WTC11 (cell line): ENCODE data around the gene CISH. TPM values are rescaled to one million over a fixed set of nuclear protein-coding genes. Genes with fewer than 3 reads are reported as not detected.

Source experiments
- ATAC-seq: fragments of 200-7000 bp; cut with Tn5 transposase; 2 replicates; pipeline ENCODE4 v1.10.0; 2021; ENCODE audit warnings: mild to moderate bottlenecking, moderate library complexity
- CTCF ChIA-PET: fragments of 300-600 bp; sonication (Branson Sonifier 250); formaldehyde crosslinking; loops from one replicate; lab custom pipeline; 2021; ENCODE audit warnings: antibody characterized with exemption; lab: Charles Lee
- POLR2A ChIA-PET: fragments of 350-600 bp; sonication (Branson Sonifier 250); formaldehyde crosslinking; loops from one replicate; lab custom pipeline; 2021; ENCODE audit warnings: antibody characterized with exemption; lab: Charles Lee
- DNase-seq: peaks from one replicate; pipeline ENCODE4 v3.0.0; 2021; ENCODE audit warnings: low spot score
- H3K27ac Mint-ChIP-seq: 2 replicates; pipeline ENCODE4 v1.8.0; 2021; ENCODE audit warnings: mixed read lengths
- H3K27me3 Mint-ChIP-seq: 2 replicates; pipeline ENCODE4 v1.8.0; 2021; ENCODE audit warnings: low read depth, mild to moderate bottlenecking, moderate library complexity, mixed read lengths
- H3K36me3 Mint-ChIP-seq: 2 replicates; pipeline ENCODE4 v1.8.0; 2021; ENCODE audit warnings: mixed read lengths
- H3K4me1 Mint-ChIP-seq: 2 replicates; pipeline ENCODE4 v1.8.0; 2022; ENCODE audit warnings: mixed read lengths
- H3K4me3 Mint-ChIP-seq: 2 replicates; pipeline ENCODE4 v1.8.0; 2021; ENCODE audit warnings: mild to moderate bottlenecking, moderate library complexity, mixed read lengths
- H3K9me3 Mint-ChIP-seq: 2 replicates; pipeline ENCODE4 v1.8.0; 2021; ENCODE audit warnings: mixed read lengths
- EMX1 ChIP-seq: fragments of 250-450 bp; sonication (Bioruptor Pico); IDR thresholded peaks from 2 replicates; pipeline ENCODE4 v1.8.0; 2021; ENCODE audit warnings: mild to moderate bottlenecking
- ESRRA ChIP-seq: sonication (generic); formaldehyde crosslinking; IDR thresholded peaks from 2 replicates; pipeline ENCODE4 v1.8.1; 2022; ENCODE audit warnings: mild to moderate bottlenecking, missing genetic modification reagents, borderline replicate concordance
- GABPB1 ChIP-seq: sonication (generic); formaldehyde crosslinking; IDR thresholded peaks from 2 replicates; pipeline ENCODE4 v1.8.1; 2023; ENCODE audit warnings: mild to moderate bottlenecking, missing genetic modification reagents
- GRHL2 ChIP-seq: fragments of 250-450 bp; sonication (Bioruptor Pico); IDR thresholded peaks from 2 replicates; pipeline ENCODE4 v1.8.0; 2022; ENCODE audit warnings: mild to moderate bottlenecking, moderate library complexity; ENCODE audit not compliant: insufficient replicate concordance, severe bottlenecking
- HMGA2 ChIP-seq: fragments of 250-450 bp; sonication (Bioruptor Pico); IDR thresholded peaks from 2 replicates; pipeline ENCODE4 v1.4.0; 2021; ENCODE audit warnings: mild to moderate bottlenecking, moderate library complexity
- JAZF1 ChIP-seq: fragments of 250-450 bp; sonication (Bioruptor Pico); IDR thresholded peaks from 2 replicates; pipeline ENCODE4 v1.9.0; 2021; ENCODE audit warnings: moderate library complexity, mild to moderate bottlenecking, inconsistent platforms
- NFYB ChIP-seq: sonication (generic); formaldehyde crosslinking; conservative IDR thresholded peaks from 2 replicates; pipeline ENCODE4 v1.8.0; 2022; ENCODE audit warnings: low read depth, missing genetic modification reagents
- OVOL2 ChIP-seq: fragments of 250-450 bp; sonication (Bioruptor Pico); IDR thresholded peaks from 2 replicates; pipeline ENCODE4 v1.9.0; 2021; ENCODE audit warnings: mild to moderate bottlenecking, borderline replicate concordance
- USF1 ChIP-seq: sonication (generic); formaldehyde crosslinking; IDR thresholded peaks from 2 replicates; pipeline ENCODE4 v1.8.0; 2022; ENCODE audit warnings: mild to moderate bottlenecking, missing genetic modification reagents
- ZBTB43 ChIP-seq: sonication (generic); formaldehyde crosslinking; IDR thresholded peaks from 2 replicates; pipeline ENCODE4 v1.8.1; 2023; ENCODE audit warnings: mild to moderate bottlenecking, missing genetic modification reagents
- ZNF416 ChIP-seq: fragments of 250-450 bp; sonication (Bioruptor Pico); IDR thresholded peaks from 2 replicates; pipeline ENCODE4 v1.9.0; 2021; ENCODE audit warnings: mild to moderate bottlenecking, inconsistent platforms
- total RNA-seq: library from RNA; stranded (reverse); gene quantifications from 3 replicates; pipeline ENCODE4 v1.2.3, GENCODE V29; 2021
- TF ChIP-seq, protein P1 (sequence below): sonication (generic); formaldehyde crosslinking; IDR thresholded peaks from 2 replicates; pipeline ENCODE4 v1.8.0; 2022; ENCODE audit warnings: mild to moderate bottlenecking, missing genetic modification reagents
- TF ChIP-seq, protein P2 (sequence below): sonication (generic); formaldehyde crosslinking; IDR thresholded peaks from 2 replicates; pipeline ENCODE4 v1.8.0; 2023; ENCODE audit warnings: mild to moderate bottlenecking, missing genetic modification reagents

Gene CISH
- total RNA-seq, 1 experiment from 2014 or later, result 2.4 TPM

- DNase-seq (no peak), ATAC-seq (no peak)
- Mint-ChIP-seq H3K36me3 (no peaks in the 10 kb centered on the region), H3K4me3 (peak overlapping the region; percentile 76), H3K9me3 (no peaks in the 10 kb centered on the region), H3K4me1 (peaks cover 14% of the 10 kb centered on the region), H3K27ac (no peak overlapping the region), H3K27me3 (peaks cover 46% of the 10 kb centered on the region)
- ChIA-PET CTCF (interaction anchor here (0.6 to 4.4 kb wide), 6 partner anchors 20 to 275 kb away, joined by 3 to 70 read pairs (median 4); partner anchors contain the start of genes C3orf18 and NPRL2), POLR2A (no interaction called here)
- TF ChIP-seq OVOL2 (no peak), NFYB (no peak), HMGA2 (CRISPR knock-in tag) (no peak), USF1 (no peak), EMX1 (CRISPR knock-in tag) (no peak), GABPB1 (no peak), ZBTB43 (CRISPR knock-in tag) (no peak), ZNF416 (CRISPR knock-in tag) (no peak), GRHL2 (no peak)
- TF ChIP-seq, protein P1, sequence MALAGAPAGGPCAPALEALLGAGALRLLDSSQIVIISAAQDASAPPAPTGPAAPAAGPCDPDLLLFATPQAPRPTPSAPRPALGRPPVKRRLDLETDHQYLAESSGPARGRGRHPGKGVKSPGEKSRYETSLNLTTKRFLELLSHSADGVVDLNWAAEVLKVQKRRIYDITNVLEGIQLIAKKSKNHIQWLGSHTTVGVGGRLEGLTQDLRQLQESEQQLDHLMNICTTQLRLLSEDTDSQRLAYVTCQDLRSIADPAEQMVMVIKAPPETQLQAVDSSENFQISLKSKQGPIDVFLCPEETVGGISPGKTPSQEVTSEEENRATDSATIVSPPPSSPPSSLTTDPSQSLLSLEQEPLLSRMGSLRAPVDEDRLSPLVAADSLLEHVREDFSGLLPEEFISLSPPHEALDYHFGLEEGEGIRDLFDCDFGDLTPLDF, result no peak
Measured at GRCh38 chr3:50610181-50610971, 1.2 kb downstream of the CISH start.

GRCh38 chr3:50609763-50610085, 1.9 kb downstream of the CISH start:
- Mint-ChIP-seq H3K27me3 (peaks cover 42% of the 10 kb centered on the region), H3K27ac (no peak overlapping the region), H3K36me3 (no peaks in the 10 kb centered on the region), H3K4me1 (peaks cover 14% of the 10 kb centered on the region), H3K9me3 (no peaks in the 10 kb centered on the region), H3K4me3 (no peak overlapping the region)
- POLR2A ChIA-PET, result no interaction called here
- CTCF ChIA-PET, result interaction anchor here (0.6 to 4.4 kb wide), 6 partner anchors 19 to 276 kb away, joined by 3 to 70 read pairs (median 4); partner anchors contain the start of genes C3orf18 and NPRL2
- DNase-seq (no peak), ATAC-seq (no peak)
- no peak for TF ChIP-seq ESRRA (CRISPR knock-in tag)

- no peak overlapping the region for H3K4me3 Mint-ChIP-seq
- peaks cover 42% of the 10 kb centered on the region for H3K27me3 Mint-ChIP-seq
- DNase-seq, result no peak
- no peaks in the 10 kb centered on the region for H3K9me3 Mint-ChIP-seq
- ChIA-PET CTCF (interaction anchor here (0.9 to 4.4 kb wide), 5 partner anchors 18 to 276 kb away, joined by 3 to 70 read pairs (median 4); partner anchors contain the start of gene C3orf18), POLR2A (no interaction called here)
- no peak overlapping the region for H3K27ac Mint-ChIP-seq
- H3K4me1 Mint-ChIP-seq, result peaks cover 14% of the 10 kb centered on the region
- no peaks in the 10 kb centered on the region for H3K36me3 Mint-ChIP-seq
- TF ChIP-seq JAZF1 (no peak), GRHL2 (no peak)
- TF ChIP-seq, protein P2, sequence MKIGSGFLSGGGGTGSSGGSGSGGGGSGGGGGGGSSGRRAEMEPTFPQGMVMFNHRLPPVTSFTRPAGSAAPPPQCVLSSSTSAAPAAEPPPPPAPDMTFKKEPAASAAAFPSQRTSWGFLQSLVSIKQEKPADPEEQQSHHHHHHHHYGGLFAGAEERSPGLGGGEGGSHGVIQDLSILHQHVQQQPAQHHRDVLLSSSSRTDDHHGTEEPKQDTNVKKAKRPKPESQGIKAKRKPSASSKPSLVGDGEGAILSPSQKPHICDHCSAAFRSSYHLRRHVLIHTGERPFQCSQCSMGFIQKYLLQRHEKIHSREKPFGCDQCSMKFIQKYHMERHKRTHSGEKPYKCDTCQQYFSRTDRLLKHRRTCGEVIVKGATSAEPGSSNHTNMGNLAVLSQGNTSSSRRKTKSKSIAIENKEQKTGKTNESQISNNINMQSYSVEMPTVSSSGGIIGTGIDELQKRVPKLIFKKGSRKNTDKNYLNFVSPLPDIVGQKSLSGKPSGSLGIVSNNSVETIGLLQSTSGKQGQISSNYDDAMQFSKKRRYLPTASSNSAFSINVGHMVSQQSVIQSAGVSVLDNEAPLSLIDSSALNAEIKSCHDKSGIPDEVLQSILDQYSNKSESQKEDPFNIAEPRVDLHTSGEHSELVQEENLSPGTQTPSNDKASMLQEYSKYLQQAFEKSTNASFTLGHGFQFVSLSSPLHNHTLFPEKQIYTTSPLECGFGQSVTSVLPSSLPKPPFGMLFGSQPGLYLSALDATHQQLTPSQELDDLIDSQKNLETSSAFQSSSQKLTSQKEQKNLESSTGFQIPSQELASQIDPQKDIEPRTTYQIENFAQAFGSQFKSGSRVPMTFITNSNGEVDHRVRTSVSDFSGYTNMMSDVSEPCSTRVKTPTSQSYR, result no peak
- no peak for ATAC-seq
Measured at GRCh38 chr3:50609071-50609762, 2.4 kb downstream of the CISH start.
